Measurements from ENCODE around the gene CST4.

DNA sequence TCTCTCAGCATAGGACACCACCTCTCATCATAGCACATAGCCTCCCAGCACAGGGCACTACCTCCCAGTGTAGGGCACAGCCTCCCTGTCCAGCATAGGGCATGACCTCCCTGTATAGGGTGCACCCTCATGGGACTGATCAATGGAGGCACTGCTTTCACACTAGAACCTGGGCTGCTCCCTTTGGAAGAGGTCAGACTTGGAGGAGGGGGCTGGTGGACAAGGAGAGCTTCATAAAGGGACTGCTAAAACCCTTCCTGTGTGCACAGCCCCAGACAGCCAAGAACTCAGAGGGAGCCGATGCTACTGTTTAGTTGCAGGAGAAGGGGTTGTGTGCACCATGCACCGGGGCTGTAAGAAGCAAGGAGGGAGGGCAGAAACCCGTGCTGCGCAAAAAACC, 21.9 kb upstream of the CST4 start:
- TF ChIP-seq CTCF (IDR thresholded peaks at IDR 0.05) (no peak), POLR2AphosphoS5 (IDR thresholded peaks at IDR 0.05; ENCODE audit: low read depth, low read length) (no peak), NRF1 (IDR thresholded peaks at IDR 0.05; ENCODE audit: low read depth, low read length) (no peak), MXI1 (IDR thresholded peaks at IDR 0.05; ENCODE audit: low read depth, low read length) (no peak), MAX (IDR thresholded peaks at IDR 0.05; ENCODE audit: low read depth) (no peak), RCOR1 (IDR thresholded peaks at IDR 0.05; ENCODE audit: low read length) (no peak), YY1 (IDR thresholded peaks at IDR 0.05; ENCODE audit: low read depth) (no peak), GABPA (IDR thresholded peaks at IDR 0.05; ENCODE audit: low read depth) (no peak), ELF1 (IDR thresholded peaks at IDR 0.05) (no peak)
- TF ChIP-seq, protein P1, sequence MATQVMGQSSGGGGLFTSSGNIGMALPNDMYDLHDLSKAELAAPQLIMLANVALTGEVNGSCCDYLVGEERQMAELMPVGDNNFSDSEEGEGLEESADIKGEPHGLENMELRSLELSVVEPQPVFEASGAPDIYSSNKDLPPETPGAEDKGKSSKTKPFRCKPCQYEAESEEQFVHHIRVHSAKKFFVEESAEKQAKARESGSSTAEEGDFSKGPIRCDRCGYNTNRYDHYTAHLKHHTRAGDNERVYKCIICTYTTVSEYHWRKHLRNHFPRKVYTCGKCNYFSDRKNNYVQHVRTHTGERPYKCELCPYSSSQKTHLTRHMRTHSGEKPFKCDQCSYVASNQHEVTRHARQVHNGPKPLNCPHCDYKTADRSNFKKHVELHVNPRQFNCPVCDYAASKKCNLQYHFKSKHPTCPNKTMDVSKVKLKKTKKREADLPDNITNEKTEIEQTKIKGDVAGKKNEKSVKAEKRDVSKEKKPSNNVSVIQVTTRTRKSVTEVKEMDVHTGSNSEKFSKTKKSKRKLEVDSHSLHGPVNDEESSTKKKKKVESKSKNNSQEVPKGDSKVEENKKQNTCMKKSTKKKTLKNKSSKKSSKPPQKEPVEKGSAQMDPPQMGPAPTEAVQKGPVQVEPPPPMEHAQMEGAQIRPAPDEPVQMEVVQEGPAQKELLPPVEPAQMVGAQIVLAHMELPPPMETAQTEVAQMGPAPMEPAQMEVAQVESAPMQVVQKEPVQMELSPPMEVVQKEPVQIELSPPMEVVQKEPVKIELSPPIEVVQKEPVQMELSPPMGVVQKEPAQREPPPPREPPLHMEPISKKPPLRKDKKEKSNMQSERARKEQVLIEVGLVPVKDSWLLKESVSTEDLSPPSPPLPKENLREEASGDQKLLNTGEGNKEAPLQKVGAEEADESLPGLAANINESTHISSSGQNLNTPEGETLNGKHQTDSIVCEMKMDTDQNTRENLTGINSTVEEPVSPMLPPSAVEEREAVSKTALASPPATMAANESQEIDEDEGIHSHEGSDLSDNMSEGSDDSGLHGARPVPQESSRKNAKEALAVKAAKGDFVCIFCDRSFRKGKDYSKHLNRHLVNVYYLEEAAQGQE (IDR thresholded peaks at IDR 0.05; ENCODE audit: low read depth, low read length): no peak
- TF ChIP-seq, protein P2, sequence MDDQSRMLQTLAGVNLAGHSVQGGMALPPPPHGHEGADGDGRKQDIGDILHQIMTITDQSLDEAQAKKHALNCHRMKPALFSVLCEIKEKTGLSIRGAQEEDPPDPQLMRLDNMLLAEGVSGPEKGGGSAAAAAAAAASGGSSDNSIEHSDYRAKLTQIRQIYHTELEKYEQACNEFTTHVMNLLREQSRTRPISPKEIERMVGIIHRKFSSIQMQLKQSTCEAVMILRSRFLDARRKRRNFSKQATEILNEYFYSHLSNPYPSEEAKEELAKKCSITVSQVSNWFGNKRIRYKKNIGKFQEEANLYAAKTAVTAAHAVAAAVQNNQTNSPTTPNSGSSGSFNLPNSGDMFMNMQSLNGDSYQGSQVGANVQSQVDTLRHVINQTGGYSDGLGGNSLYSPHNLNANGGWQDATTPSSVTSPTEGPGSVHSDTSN (IDR thresholded peaks at IDR 0.05): no peak

Data from SK-N-SH (cell line).